G401.6 (cell line): ENCODE measurements around the gene H2AZ2.
"Not testable (repeated sequence)": the region's sequence is repeated elsewhere in the genome, so short reads cannot be mapped to it uniquely, and the experiment has no call there.

Experiments
- FAIRE-seq: peaks from 2 replicates; lab custom pipeline; 2012; peaks lifted over from hg19 to GRCh38; lab: Jason Lieb, UNC

H2AZ2 gene

DNA sequence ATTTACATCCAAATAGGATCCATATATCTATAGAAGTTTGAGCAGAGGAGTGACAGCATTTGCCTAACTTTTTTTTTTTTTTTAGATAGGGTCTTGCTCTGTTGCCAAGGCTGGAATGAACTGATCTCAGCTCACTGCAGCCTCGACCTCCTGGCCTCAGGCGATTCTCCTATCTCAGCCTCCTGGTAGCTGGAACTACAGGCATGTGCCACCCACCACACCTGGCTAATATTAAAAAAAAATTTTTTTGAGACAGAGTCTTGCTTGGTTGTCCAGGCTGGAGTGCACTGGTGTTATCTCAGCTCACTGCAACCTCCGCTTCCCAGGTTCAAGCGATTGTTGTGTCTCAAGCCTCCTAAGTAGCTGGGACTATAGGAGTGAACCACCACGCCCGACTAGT lies 36.3 kb downstream of the H2AZ2 start:
- no peak for FAIRE-seq

DNA sequence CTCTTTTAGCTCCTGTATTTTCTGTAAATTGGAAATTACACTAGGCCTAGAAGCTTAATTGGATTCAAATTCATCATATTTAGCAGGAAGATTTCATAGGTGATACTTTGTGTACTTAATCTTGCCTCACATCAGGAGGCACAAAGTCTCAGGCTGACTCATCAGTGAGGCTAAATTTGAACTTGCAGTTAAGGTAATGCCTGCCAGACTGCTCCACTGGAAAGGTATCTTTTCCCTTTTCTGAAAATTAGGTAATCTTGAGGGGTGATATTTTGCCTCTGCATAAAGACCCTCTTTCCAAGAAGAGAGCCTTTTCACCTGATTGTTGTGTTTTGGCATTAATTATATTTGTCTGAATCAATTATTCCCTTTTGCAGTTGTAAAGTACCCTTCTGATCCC lies 36.8 kb downstream of the H2AZ2 start:
- no peak for FAIRE-seq

- FAIRE-seq: no peak
Measured at GRCh38 chr7:44808914-44809393, 38.9 kb downstream of the H2AZ2 start.

DNA sequence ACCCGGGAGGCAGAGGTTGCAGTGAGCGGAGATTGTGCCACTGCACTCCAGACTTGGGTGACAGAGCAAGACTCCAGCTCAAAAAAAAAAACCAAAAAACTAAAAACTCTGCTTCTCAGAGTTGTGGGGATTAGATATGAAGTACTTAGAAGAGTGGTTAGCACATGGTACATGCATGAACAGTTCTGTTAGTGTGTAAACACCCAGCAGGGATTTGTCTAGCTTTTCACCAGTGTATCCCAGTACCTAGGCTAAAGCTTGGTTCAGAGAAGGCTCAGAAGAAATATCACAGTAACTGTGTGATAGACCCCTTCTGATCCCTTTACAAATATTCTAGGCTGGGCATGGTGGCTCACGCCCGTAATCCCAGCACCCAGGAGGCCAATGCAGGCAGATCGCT lies 41.9 kb downstream of the H2AZ2 start:
- peak; percentile 55 for FAIRE-seq

DNA sequence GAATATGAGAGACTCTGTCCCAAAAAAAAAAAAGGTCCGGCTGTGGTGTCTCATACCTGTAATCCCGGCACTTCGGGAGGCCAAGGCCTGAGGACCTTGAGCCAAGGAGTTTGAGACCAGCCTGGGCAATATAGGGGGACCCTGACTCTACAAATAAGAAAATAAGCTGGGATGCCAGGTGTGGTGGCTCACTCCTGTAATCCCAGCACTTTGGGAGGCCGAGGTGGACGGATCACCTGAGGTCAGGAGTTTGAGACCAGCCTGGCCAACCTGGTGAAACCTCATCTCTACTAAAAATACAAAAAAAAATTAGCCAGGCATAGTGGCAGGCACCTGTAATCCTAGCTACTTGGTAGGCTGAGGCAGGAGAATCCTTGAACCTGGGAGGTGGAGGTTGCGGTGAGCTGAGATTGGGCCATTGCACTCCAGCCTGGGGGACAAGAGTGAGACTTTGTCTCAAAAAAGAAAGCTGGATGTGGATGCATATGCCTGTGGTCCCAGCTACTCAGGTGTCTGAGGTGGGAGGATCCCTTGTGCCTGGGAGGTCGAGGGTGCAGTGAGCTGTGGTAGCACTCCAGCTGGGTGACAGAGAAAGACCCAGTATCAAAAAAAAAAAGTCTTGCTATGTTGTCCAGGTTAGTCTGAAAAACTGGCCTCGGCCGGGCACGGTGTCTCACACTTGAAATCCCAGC lies 43.9 kb downstream of the H2AZ2 start:
- FAIRE-seq: peak; percentile 45

GRCh38 chr7:44802418-44803025 lies 45.4 kb downstream of the H2AZ2 start:
- FAIRE-seq: no peak

DNA sequence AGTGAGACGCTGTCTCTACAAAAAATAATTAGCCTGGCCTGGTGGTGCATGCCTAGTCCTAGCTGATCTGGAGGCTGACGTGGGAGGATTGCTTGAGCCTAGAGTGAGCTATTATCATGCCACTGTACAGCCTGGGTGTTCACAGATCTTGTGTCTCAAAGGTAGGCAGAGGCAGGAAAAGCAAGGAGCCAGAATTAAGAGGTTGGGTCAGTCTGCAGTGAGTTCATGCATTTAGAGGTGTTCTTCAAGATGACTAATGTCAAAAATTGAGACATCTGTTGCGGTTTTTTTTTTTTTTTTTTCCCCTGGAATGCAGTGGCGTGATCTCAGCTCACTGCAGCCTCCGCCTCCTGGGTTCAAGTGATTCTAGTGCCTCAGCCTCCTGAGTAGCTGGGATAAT lies 46.0 kb downstream of the H2AZ2 start:
- FAIRE-seq: no peak

DNA sequence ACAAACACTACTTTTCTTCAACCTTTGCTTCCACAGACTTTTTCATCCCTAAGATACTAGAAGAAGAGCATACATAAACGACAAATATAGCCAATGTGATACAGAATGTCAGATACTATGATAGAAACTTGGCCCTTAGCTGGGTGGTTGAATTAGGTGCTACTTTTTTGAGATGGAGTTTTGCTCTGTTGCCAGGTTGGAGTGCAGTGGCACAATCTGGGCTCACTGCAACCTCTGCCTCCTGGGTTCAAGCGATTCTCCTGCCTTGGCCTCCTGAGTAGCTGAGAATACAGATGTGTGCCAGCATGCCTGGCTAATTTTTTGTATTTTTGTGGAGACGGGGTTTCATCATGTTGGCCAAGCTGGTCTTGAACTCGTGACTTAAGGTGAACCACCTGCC lies 47.9 kb downstream of the H2AZ2 start:
- FAIRE-seq: no peak

- FAIRE-seq: no peak
Measured at GRCh38 chr7:44798649-44799305, 49.1 kb downstream of the H2AZ2 start.

GRCh38 chr7:44797329-44798258 lies 50.3 kb downstream of the H2AZ2 start:
- no peak for FAIRE-seq

DNA sequence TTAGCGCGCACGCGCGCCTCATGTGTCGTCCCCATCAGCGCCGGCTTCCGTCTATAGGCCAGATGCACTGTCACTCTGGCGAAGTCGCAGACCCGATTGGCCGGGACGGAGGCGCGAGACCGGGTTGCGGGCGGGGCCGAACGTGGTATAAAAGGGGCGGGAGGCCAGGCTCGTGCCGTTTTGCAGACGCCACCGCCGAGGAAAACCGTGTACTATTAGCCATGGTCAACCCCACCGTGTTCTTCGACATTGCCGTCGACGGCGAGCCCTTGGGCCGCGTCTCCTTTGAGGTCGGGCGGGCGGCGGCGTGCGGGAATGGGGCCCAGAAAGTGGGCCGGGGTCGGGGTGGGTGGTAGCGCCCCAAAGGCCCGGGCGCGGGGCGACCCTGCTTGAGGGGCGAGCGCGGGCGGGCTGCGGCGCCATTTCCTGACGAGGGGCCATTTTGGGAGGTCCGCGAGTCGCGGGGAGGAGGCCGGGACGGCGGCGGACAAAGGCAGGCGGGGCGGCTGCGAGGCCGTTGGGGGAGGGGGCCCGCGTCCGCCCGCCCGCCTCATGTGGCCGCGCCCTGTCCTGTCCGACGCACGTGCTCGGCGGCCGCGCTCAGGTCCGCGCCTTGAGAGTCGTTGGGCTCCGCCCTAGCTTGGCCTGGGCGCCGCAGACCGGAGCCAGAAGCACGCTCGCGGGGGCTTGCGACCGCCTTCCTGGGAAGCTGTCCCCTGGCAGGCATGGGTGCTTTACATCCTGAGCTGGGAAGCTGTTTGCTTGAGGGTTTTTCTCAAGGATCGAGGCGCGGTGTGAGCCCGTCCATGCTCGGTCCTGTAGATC lies 51.2 kb downstream of the H2AZ2 start, which contains the start of gene PPIA:
PPIA (plus strand) TSS at position 178 of the 825 bp plus-strand sequence; CDS start at position 222, 44 bp downstream.
- FAIRE-seq: no peak

- no peak for FAIRE-seq
Measured at GRCh38 chr7:44796034-44796503, 51.8 kb downstream of the H2AZ2 start.

- no peak for FAIRE-seq
Measured at GRCh38 chr7:44794331-44794730, 53.6 kb downstream of the H2AZ2 start.

GRCh38 chr7:44793919-44794318 lies 54.0 kb downstream of the H2AZ2 start:
- no peak for FAIRE-seq

GRCh38 chr7:44791278-44792219 lies 56.3 kb downstream of the H2AZ2 start:
- peak; percentile 37 for FAIRE-seq

DNA sequence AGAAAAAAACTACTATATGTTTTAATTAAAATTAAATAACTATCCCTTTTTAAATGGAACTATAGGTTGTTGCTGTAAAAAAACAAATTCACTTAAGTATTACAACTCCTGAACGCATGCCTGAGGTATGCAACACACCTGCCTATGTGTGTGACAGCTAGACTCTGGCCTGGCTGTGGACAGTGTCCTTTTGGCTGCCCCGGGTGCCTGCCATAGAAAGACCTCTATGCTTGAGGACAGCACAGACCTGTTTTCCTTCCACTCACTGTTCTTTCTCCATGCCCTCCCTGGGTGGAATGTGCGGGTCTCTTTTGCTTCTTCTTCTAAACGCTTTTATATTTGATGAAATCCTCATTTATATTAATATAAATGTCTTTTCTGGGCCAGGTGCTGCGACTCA lies 57.9 kb downstream of the H2AZ2 start:
- FAIRE-seq: no peak

DNA sequence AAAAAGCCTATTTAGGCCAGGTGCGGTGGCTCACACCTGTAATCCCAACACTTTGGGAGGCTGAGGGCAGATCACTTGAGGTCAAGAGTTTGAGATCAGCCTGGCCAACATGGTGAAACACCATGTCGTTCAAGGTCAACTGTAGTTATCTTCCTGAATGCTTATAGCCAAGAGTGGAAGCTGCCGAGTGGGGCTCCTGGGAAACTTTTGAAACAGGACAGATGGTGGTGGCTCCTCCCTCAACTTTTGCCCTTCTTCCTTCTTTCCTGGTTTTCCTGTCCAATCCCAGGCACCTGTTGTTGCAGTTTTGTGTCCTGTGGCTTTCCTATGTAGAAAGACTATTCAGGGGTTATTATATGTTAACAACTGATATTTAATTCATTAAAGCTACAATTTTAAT lies 60.1 kb downstream of the H2AZ2 start:
- FAIRE-seq: no peak

- no peak for FAIRE-seq
Measured at GRCh38 chr7:44787041-44787440, 60.8 kb downstream of the H2AZ2 start.

GRCh38 chr7:44785218-44785617 lies 62.7 kb downstream of the H2AZ2 start:
- FAIRE-seq: not testable (repeated sequence)

- no peak for FAIRE-seq
Measured at GRCh38 chr7:44784364-44784763, 63.5 kb downstream of the H2AZ2 start.
